Measurements from ENCODE around the gene GPR146.
"Not testable (repeated sequence)": the region's sequence is repeated elsewhere in the genome, so short reads cannot be mapped to it uniquely, and the experiment has no call there.

Gene GPR146

DNA sequence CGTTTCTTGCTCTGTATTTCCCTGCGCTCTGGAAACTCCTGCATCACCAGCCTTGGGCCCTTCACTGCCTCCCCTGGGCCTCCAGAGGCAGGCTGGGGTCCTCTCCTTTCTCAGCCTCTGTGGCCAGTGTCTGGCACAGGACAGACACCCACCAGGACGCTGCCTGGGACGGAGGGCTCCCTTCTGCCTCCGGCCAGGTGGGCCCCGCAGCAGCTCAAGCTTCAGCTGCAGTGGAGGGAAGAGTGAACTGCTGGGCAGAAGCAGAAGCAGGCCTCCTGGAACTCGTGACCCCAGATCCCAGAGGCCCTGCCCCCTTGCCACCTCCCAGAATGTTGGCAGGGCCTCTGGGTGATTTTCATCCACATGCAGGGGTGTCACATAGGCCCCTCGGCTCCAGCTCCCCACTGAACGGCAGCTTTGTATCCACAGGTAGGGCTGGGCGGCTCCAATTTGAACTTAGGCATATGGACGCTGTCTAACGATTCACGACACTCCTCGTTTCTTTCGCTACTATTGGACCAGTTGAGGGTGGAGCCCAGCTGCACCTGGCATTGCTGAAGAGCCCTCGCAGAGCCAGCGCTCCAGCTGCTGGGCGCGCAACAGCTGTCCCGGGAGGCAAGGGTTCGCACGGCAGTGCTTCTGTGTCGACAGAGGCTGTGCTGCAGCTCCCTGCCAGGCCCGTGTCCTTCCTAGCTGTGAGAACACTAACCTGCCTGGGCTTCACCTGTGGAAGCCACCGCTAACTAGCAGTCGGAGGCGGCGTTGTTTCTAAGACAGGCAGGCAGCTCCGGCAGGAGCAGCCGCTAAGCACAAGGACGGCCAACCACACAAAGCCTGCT lies 18.4 kb upstream of the GPR146 start:
- FAIRE-seq, result no peak

- no peak for FAIRE-seq
Observed at GRCh38 chr7:1026721-1027161, 17.6 kb upstream of the GPR146 start.

GRCh38 chr7:1027242-1028043 lies 16.9 kb upstream of the GPR146 start:
- FAIRE-seq, result no peak

- FAIRE-seq, result no peak
Observed at GRCh38 chr7:1028044-1028770, 16.1 kb upstream of the GPR146 start.

DNA sequence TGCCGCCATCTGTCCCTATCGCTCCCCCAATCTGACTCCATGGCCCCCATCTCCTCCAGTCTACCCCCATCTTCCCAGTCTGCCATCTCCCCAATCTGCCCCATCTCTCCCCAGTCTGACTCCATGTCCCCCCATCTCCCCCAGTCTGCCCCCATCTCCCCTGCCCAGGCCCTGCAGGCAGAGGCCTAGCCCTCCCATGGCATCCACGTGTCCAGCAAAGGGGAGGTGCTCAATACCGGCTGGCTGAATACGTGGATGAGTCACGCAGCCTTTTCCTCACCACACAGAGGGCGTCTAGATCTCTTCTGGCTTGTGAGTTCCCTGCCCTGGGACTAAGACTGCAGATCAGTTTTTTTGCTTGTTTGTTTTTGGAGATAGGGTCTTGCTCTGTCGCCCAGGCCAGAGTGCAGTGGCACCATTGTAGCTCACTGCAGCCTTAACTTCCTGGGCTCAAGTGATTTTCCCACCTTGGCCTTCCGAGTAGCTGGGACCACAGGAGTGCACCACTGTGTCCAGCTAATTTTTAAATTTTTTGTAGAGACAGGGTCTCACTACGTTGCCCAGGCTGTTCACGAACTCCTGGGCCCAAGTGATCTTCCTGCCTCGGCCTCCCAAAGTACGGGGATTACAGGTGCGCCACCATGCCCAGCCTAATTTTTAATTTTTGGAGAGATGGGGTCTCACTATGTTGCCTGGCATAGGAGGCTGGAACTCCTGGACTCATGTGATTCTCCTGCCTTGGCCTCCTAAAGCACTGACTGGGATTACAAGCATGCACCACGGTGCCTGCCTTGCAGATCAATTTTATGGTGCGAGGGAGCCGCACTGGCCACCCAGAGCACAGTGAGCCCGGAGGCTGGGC lies 15.3 kb upstream of the GPR146 start:
- peak; percentile 15 for FAIRE-seq

DNA sequence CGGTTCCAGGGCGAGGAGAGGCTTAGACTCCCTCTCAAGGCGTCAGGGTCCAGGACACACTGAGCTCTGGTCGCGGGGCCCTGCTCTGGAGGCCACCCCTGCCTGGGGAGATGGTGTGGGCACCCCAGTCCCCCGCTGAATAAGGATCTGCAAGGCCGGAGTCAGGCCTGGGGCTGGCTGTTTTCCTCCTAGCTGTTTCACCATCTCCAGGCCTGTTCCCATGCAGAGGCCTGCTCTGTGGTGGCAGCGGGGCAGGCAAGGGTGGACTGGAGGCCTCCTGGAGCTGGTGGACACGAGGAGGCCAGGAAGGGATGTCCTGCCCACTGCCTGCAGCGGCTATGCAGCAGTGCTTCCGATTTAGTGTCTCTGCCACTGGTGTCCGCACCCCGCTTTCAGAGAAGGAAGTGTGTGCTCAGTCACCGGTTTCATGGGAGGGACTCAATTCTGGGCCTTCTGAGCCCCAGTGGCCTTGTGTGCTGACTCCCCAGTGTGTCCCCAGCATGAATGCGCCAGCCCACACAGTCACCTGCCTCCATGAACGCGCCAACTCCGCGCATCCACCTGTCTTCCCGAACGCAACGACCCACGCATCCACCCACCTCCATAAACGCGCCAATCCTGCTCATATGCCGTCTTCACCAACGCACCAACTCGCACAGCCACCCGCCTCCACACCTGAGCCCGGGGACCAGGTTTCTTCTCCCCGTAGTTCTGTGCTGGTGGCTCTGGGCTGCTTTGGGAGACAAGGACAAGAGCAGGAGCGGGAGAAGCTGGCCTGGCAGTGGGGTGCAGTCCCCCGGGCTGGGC lies 14.5 kb upstream of the GPR146 start:
- no peak for FAIRE-seq

DNA sequence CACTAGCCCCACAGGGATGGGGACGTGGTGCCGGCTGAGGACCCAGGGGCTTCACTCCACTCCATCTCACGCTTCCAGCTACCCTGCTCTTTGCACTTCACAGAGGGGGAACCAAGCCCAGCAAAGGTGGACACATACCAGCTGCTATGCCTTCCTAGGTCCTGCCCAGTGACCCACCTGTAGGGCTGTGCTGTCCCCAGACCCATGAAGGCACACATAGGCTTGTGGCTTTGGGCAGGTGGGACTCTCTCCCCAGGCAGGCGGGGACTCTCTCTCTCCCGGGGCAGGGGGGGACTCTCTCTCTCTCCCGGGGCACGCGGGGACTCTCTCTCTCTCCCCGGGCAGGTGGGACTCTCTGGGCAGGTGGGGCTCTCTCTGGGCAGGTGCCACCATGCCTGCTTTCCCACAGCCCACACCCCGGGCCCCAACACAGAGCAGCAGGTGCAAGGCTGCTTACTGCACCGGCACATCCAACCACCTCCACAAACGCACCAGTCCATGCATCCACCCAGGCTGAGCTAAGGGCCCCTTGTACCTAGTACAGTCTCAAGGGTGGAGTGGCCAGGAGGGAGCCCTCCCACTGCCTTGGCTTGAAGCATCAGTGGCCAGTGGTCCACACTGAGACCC lies 13.8 kb upstream of the GPR146 start:
- no peak for FAIRE-seq

DNA sequence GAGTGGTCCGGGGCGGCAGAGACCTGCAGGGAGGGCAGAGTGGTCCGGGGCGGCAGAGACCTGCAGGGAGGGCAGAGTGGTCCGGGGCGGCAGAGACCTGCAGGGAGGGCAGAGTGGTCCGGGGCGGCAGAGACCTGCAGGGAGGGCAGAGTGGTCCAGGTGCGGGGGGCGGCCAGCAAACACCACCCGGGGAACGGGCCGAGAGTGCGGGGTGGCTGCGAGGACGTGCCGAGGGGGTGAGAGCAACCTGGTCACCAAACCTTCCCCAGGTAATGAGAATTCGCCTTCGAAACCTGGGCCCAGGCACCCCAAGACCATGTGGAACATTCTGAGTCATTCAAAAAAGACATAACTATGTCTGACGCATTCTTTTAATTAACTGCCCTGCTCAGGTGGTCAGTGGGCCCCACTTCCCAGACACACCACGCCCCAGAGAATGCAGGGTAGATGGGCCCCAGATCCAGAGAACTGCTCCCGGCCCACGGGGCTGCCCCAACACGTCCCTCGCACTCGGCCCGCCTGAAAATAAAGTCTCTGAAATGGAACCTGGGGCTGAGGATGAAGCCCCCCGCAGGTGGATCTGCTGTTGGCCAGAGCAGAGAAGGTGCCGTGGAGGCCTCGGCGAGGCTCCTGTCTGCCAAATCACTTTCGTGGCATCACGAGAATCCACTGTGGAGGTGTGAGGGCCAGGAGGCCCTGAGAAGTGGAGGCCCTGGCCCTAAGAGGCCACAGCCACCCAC lies 12.5 kb upstream of the GPR146 start:
- FAIRE-seq, result no peak

GRCh38 chr7:1032536-1033181 lies 11.7 kb upstream of the GPR146 start:
- FAIRE-seq, result no peak

DNA sequence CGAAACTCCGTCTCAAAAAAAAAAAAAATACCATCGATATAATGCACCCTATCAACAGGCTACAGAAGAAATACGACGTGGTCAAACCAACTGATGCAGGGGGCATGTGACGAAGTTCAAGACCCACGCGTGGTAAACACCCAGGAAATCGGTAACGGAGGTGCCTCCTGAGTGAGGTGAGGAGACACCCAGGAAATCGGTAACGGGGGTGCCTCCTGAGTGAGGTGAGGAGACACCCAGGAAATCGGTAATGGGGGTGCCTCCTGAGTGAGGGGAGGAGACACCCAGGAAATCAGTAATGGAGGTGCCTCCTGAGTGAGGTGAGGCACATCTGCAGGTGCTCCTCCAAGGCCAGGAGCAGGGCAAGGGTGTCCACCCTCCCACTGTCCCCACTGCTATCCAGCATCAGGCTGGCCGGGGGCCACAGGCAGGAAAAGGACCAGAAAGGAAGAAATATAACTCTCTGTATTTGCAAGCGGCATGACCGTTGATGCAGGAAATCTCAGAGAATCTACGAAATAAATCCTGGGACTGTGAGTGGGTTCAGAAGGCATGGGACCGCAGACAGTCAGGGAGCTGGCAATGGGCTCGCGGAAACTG lies 10.7 kb upstream of the GPR146 start:
- no peak for FAIRE-seq

GRCh38 chr7:1034769-1035168 lies 9.6 kb upstream of the GPR146 start:
- FAIRE-seq, result not testable (repeated sequence)

DNA sequence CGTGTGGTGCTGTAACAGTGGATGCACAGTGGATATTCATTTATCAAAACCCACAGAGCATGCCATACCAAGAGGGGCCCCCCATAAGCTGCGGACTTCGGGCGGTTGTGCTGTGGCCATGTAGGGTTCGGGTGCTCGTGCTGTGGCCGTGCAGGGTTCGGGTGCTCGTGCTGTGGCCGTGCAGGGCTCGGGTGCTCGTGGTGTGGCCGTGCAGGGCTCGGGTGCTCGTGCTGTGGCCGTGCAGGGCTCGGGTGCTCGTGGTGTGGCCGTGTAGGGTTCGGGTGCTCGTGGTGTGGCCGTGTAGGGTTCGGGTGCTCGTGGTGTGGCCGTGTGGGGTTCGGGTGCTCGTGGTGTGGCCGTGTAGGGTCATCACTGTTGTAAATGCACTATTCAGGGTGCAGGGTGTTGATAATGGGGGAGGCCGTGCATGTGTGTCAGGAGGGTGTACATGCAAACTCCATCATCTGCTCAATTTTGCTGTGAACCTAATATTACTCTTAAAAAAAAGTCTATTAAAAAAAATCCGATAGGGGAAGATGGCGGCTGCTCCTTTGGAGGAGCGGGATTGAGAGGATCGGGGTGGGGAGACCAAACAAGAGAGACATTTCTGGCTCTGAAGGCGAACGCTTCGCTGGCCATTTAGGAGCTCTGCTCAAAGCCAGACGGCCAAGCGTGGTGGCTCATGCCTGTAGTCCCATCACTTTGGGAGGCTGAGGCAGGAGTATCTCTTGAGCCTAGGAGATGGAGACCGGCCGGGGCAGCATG lies 8.0 kb upstream of the GPR146 start:
- FAIRE-seq, result not testable (repeated sequence)

DNA sequence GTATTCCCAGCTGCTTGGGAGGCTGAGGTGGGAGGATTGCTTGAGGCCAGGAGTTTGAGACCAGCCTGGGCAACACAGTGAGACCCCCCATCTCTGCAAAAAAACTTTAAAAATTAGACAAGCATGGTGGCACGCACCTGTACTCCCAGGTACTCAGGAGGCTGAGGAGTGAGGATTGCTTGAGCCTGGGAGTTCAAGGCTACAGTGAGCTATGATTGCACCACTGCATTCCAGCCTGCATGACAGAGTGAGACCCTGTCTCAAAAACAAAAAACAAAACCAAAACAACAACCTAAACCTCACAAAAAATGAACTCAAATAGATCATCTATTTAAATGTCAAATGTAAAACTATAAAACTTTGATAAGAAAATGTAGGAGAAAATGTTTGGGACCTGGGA lies 4.1 kb upstream of the GPR146 start:
- not testable (repeated sequence) for FAIRE-seq

- peak; percentile 90 for FAIRE-seq
Observed at GRCh38 chr7:1040790-1041189, 3.6 kb upstream of the GPR146 start.

DNA sequence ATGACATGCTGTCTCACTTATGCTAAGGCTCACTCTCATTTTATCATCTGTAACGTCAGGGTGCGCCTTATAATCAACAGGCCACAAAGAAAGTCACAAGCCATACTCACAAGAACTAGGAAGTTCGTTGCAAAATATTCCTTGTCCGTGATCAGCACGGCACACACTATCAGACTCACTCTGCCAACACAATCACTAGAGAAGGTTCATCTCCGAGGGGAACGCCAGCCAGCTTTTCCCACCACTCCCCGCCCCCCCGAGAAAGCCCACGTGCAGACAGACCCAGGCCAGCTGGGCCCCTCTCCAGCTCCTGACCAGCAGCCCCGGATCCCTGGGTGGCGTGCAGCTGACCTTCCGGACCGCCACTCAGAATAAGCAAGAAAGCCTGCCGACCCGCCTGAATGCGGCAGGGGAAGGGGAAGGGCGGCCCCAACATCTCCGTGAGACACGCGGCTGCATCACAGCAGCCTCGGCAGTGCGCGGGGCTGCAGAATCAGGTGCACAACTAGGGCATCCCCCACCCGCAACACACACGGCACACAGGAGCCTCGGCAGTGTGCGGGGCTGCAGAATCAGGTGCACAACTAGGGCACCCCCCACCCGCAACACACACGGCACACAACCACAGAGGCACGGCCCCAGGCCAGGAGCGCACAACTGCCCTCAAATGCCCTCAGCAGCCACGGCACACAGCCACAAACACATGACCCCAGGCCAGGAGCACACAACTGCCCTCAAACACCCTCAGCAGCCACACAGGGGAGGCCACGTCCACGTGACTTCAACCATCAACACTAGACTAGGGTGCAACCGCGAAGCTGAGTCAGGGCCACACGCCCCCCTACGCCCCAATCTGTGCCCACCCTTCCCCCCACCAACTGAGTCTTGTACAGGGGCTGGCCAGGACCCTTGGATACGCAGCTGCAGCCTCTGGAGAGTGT lies 2.5 kb upstream of the GPR146 start:
- no peak for FAIRE-seq

DNA sequence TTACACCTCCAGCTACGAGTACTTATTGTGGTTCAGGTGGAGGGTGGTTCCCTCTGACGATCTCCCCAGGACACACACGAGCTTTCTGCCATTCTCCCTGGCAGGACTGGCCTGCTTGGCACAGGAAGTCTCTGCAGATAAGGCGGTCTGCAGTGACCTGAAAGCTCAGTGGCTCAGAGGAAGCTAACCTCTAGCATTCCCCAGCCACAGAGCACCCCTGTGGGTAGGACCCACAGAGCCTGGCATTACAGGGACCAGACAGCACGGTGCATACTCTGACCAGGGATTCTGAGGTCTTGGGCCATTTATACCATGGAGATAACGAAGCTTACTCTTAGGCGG lies 1.9 kb upstream of the GPR146 start:
- FAIRE-seq, result no peak

DNA sequence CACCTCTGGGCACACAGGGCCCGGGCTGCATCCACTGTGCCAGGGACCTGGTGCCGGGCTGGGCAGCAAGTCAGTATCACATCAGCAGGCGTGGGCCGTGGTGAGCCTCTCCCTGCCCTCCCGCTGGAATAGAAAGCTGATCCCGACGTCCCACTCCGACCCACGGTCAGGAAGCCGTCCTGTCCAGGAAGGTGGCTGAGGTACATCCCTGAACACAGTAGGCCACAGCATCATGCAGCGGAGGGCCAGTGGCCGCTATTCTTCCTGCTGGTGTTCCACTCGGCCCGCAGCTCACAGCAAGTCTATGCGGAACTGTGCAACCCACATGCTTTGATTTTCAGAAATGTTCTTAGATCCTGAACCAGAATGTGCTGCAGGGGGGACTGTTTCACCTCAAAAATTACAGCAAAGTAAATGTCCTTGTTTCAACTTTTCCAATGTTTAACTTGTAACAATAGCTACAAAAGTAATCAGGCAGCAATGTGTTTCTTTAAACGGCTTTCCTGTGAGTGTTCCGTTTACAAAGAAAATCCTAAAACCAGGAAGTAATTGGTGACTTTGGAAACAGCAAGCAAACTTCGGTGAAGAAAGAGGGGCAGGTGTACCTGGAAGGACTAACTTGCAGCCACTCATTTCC lies 676 bp upstream of the GPR146 start:
- FAIRE-seq, result no peak

Data from endometrium (tissue), 2 donors.